GM12874 (cell line): ENCODE results near the gene GRK1.

Experiments
- CTCF ChIP-seq: IDR thresholded peaks from 2 replicates; pipeline ENCODE4 v1.5.1; 2011; ENCODE audit warnings: low read depth, mild to moderate bottlenecking, control low read depth, low read length, moderate library complexity; ENCODE audit not compliant: insufficient read depth

The GRK1 gene

GRCh38 chr13:113777311-113778260 is 110.6 kb downstream of the GRK1 start:
- TF ChIP-seq CTCF = no peak

GRCh38 chr13:113781571-113781970 is 114.6 kb downstream of the GRK1 start:
- TF ChIP-seq CTCF = no peak

GRCh38 chr13:113782472-113782871 is 115.5 kb downstream of the GRK1 start:
- TF ChIP-seq CTCF = no peak

- TF ChIP-seq CTCF = no peak
Measured at GRCh38 chr13:113783200-113783881, 116.3 kb downstream of the GRK1 start.

- no peak for TF ChIP-seq CTCF
Measured at GRCh38 chr13:113783966-113784644, 117.1 kb downstream of the GRK1 start.

GRCh38 chr13:113784645-113785024 is 117.6 kb downstream of the GRK1 start:
- TF ChIP-seq CTCF = no peak
